ENCODE measurements around the gene RAB11B. TPM values are rescaled to one million over a fixed set of nuclear protein-coding genes. Genes with fewer than 3 reads are reported as not detected.
A peak's percentile ranks its signal among the peaks of the same experiment; 100 is the strongest.

The RAB11B gene
- total and polyA plus RNA-seq, 2 of the 13 experiments (the other 11 are each of a cell fraction or from before 2014, with no cell fraction given): 6.0 to 28.4 TPM

DNA sequence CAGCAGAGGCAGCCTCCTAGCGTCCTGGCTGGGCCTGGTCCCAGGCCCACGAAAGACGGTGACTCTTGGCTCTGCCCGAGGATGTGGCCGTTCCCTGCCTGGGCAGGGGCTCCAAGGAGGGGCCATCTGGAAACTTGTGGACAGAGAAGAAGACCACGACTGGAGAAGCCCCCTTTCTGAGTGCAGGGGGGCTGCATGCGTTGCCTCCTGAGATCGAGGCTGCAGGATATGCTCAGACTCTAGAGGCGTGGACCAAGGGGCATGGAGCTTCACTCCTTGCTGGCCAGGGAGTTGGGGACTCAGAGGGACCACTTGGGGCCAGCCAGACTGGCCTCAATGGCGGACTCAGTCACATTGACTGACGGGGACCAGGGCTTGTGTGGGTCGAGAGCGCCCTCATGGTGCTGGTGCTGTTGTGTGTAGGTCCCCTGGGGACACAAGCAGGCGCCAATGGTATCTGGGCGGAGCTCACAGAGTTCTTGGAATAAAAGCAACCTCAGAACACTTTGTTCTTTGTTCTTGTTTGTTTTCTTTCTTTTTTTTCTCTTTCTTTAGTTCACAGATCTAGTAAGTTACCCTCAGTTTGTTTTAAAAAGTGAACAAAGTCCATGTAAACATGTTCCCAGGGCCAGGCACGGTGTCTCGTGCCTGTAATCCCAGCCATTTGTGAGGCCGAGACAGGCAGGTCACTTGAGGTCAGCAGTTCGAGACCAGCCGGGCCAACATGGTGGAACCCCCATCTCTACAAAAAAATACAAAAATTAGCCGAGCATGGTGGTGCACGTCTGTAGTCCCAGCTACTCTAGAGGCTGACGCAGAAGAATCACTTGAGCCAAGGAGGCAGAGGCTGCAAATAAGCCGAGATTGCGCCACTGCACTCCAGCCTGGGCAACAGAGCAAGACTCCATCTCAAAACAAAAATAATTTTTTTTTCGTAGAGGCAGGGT is 16.0 kb upstream of the RAB11B start (continued):
- TF ChIP-seq SOX6 (IDR thresholded peaks at IDR 0.05): no peak
- TF ChIP-seq SOX6 (CRISPR knock-in tag; IDR thresholded peaks at IDR 0.05): peak; percentile 99
- TF ChIP-seq NFYB (CRISPR knock-in tag; IDR thresholded peaks at IDR 0.05): no peak
- TF ChIP-seq HES4 (CRISPR knock-in tag; IDR thresholded peaks at IDR 0.05; ENCODE audit: borderline replicate concordance): no peak
- TF ChIP-seq ZC3H13 (CRISPR knock-in tag; IDR thresholded peaks at IDR 0.05): no peak
- TF ChIP-seq, protein P1, sequence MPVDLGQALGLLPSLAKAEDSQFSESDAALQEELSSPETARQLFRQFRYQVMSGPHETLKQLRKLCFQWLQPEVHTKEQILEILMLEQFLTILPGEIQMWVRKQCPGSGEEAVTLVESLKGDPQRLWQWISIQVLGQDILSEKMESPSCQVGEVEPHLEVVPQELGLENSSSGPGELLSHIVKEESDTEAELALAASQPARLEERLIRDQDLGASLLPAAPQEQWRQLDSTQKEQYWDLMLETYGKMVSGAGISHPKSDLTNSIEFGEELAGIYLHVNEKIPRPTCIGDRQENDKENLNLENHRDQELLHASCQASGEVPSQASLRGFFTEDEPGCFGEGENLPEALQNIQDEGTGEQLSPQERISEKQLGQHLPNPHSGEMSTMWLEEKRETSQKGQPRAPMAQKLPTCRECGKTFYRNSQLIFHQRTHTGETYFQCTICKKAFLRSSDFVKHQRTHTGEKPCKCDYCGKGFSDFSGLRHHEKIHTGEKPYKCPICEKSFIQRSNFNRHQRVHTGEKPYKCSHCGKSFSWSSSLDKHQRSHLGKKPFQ (CRISPR knock-in tag; IDR thresholded peaks at IDR 0.05; ENCODE audit: insufficient replicate concordance): peak; percentile 43
- peak; percentile 95 for TF ChIP-seq GATAD2A (CRISPR knock-in tag; IDR thresholded peaks at IDR 0.05)
- TF ChIP-seq ZNF329 (CRISPR knock-in tag; IDR thresholded peaks at IDR 0.05; ENCODE audit: low read depth): peak; percentile 75; the same call in 1 of the 2 replicates
- TF ChIP-seq NCOA2 (CRISPR knock-in tag; IDR thresholded peaks at IDR 0.05): peak; percentile 96
- TF ChIP-seq ZNF547 (CRISPR knock-in tag; IDR thresholded peaks at IDR 0.05): 0 out of 2 replicates have a peak, but pooled peaks have one; percentile 36
- TF ChIP-seq SOX13 (IDR thresholded peaks at IDR 0.05): peak; percentile 96
- TF ChIP-seq SOX13 (CRISPR knock-in tag; conservative IDR thresholded peaks at IDR 0.05 in 1 of 2, IDR thresholded peaks at IDR 0.05 in 1 of 2): peak in 1 of 2 experiments; percentile 98; a peak in 2 of 4 replicates
- TF ChIP-seq ZNF670 (CRISPR knock-in tag; IDR thresholded peaks at IDR 0.05; ENCODE audit: borderline replicate concordance): peak; percentile 91
- peak; percentile 94 for TF ChIP-seq NCOA1 (CRISPR knock-in tag; IDR thresholded peaks at IDR 0.05)
- TF ChIP-seq, protein P2, sequence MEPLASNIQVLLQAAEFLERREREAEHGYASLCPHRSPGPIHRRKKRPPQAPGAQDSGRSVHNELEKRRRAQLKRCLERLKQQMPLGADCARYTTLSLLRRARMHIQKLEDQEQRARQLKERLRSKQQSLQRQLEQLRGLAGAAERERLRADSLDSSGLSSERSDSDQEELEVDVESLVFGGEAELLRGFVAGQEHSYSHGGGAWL (CRISPR knock-in tag; IDR thresholded peaks at IDR 0.05): 0 out of 2 replicates have a peak, but pooled peaks have one; percentile 11
- TF ChIP-seq ZNF563 (CRISPR knock-in tag; IDR thresholded peaks at IDR 0.05): peak; percentile 23; the same call in 1 of the 2 replicates
- TF ChIP-seq ZNF431 (CRISPR knock-in tag; IDR thresholded peaks at IDR 0.05; ENCODE audit: borderline replicate concordance, low read depth): 0 out of 2 replicates have a peak, but pooled peaks have one; percentile 67
- TF ChIP-seq, protein P3, sequence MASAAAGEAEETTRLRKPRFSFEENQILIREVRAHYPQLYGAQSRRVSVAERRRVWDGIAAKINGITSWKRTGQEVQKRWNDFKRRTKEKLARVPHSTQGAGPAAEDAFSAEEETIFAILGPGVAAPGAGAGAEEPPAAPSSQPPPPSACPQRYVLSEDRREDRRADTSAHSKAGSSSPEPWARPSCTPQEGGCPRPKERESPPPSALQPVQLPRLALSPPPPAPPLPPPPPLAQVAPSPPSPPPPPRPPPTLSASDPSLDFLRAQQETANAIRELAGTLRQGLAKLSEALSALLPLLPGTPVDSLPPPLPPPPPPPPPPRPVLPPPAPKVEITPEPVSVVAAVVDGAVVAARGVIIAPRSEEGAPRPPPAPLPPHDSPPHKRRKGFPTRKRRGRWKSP (CRISPR knock-in tag; IDR thresholded peaks at IDR 0.05): peak; percentile 68; the same call in 1 of the 2 replicates
- TF ChIP-seq, protein P4, sequence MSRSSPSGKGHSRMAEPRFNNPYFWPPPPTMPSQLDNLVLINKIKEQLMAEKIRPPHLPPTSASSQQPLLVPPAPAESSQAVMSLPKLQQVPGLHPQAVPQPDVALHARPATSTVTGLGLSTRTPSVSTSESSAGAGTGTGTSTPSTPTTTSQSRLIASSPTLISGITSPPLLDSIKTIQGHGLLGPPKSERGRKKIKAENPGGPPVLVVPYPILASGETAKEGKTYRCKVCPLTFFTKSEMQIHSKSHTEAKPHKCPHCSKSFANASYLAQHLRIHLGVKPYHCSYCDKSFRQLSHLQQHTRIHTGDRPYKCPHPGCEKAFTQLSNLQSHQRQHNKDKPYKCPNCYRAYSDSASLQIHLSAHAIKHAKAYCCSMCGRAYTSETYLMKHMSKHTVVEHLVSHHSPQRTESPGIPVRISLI (CRISPR knock-in tag; IDR thresholded peaks at IDR 0.05; ENCODE audit: borderline replicate concordance): peak; percentile 99
- TF ChIP-seq ZNF124 (CRISPR knock-in tag; IDR thresholded peaks at IDR 0.05): no peak; the same call in 1 of the 2 replicates
- peak; percentile 87; the same call in 1 of the 2 replicates for TF ChIP-seq MIXL1 (CRISPR knock-in tag; IDR thresholded peaks at IDR 0.05)
